Kidney epithelial cell (primary cell): ENCODE data around the gene SMS. TPM values are rescaled to one million over a fixed set of nuclear protein-coding genes. Genes with fewer than 3 reads are reported as not detected.

Source experiments
- DNase-seq: peaks from one replicate; pipeline ENCODE4 v3.0.0-alpha.2; 2010; ENCODE audit warnings: low read depth
- H3K27me3 ChIP-seq: 2 replicates; pipeline ENCODE4 v1.6.0; 2011; ENCODE audit warnings: low read length; ENCODE audit not compliant: control insufficient read depth, insufficient read depth
- H3K36me3 ChIP-seq: 2 replicates; pipeline ENCODE4 v1.5.1; 2011; ENCODE audit warnings: low read length; ENCODE audit not compliant: control insufficient read depth, insufficient read depth
- H3K4me3 ChIP-seq: 2 replicates; pipeline ENCODE4 v1.5.1; 2011; ENCODE audit warnings: low read depth, mild to moderate bottlenecking, control low read depth, low read length
- CTCF ChIP-seq: IDR thresholded peaks from 2 replicates; pipeline ENCODE4 v1.5.1; 2011; ENCODE audit warnings: mild to moderate bottlenecking, moderate library complexity, low read length, control low read depth, inconsistent platforms; ENCODE audit not compliant: insufficient read depth, poor library complexity, severe bottlenecking
- total RNA-seq: library from RNA; depleted of rRNA; stranded (reverse); fragments of >200 nt; gene quantifications from 2 replicates; pipeline ENCODE4 v1.2.3, GENCODE V29; 2015

SMS gene
- total RNA-seq, 1 donor from 2014 or later = 142 TPM

- no peaks in the 10 kb centered on the region for H3K36me3 ChIP-seq
- TF ChIP-seq CTCF = no peak
- H3K4me3 ChIP-seq = no peak overlapping the region
- H3K27me3 ChIP-seq = no peaks in the 10 kb centered on the region
- no peak for DNase-seq
These were observed 27.8 kb downstream of the SMS start for GRCh38 chrX:21968333-21968732.

- no peak for TF ChIP-seq CTCF
- H3K4me3 ChIP-seq = no peak overlapping the region
- H3K36me3 ChIP-seq = no peaks in the 10 kb centered on the region
- H3K27me3 ChIP-seq = no peaks in the 10 kb centered on the region
- no peak for DNase-seq
These were observed 29.8 kb downstream of the SMS start for GRCh38 chrX:21970326-21970725.

GRCh38 chrX:21972046-21972445, 31.5 kb downstream of the SMS start:
- Histone ChIP-seq H3K27me3 (no peaks in the 10 kb centered on the region), H3K36me3 (no peaks in the 10 kb centered on the region), H3K4me3 (no peak overlapping the region)
- DNase-seq = no peak
- no peak for TF ChIP-seq CTCF

- H3K4me3 ChIP-seq = no peak overlapping the region
- no peak for TF ChIP-seq CTCF
- DNase-seq = no peak
- H3K36me3 ChIP-seq = no peaks in the 10 kb centered on the region
- H3K27me3 ChIP-seq = no peaks in the 10 kb centered on the region
These were observed 32.2 kb downstream of the SMS start for GRCh38 chrX:21972721-21973120.

GRCh38 chrX:21973321-21974010, 33.0 kb downstream of the SMS start:
- TF ChIP-seq CTCF = no peak
- DNase-seq = no peak
- Histone ChIP-seq H3K36me3 (no peaks in the 10 kb centered on the region), H3K4me3 (no peak overlapping the region), H3K27me3 (no peaks in the 10 kb centered on the region)

- Histone ChIP-seq H3K27me3 (no peaks in the 10 kb centered on the region), H3K36me3 (no peaks in the 10 kb centered on the region), H3K4me3 (no peak overlapping the region)
- no peak for TF ChIP-seq CTCF
- no peak for DNase-seq
These were observed 33.5 kb downstream of the SMS start for GRCh38 chrX:21974011-21974385.
